Testis (tissue), 2 donors: ENCODE data around the gene B4GALNT4.

Experiments used
- CTCF ChIP-seq, 3 experiments: fragments of 450-650 bp in 2 of 3; fragments of 200-600 bp in 1 of 3; sonication (generic) in 1 of 3; IDR thresholded peaks; one replicate each; pipeline ENCODE4 v1.5.1; 2016 to 2019; ENCODE audit warnings: antibody characterized with exemption in 3 of 3, mild to moderate bottlenecking in 2 of 3, moderate library complexity in 1 of 3
- POLR2A ChIP-seq: fragments of 450-650 bp; IDR thresholded peaks from one replicate; pipeline ENCODE4 v1.6.1; 2017; ENCODE audit warnings: antibody characterized with exemption, mild to moderate bottlenecking, moderate library complexity

- TF ChIP-seq CTCF (IDR thresholded peaks at IDR 0.05): no peak
- TF ChIP-seq POLR2A: no peak
These were observed 57.6 kb downstream of the B4GALNT4 start for GRCh38 chr11:426851-427250.
